Keratinocyte (primary cell): ENCODE results near the gene PPP2R5A. TPM values are rescaled to one million over a fixed set of nuclear protein-coding genes. Genes with fewer than 3 reads are reported as not detected.

ENCODE experiments used
- DNase-seq: peaks from one replicate; pipeline ENCODE4 v3.0.0-alpha.2; 2011; ENCODE audit warnings: low read depth, missing footprints, low spot score
- FAIRE-seq: peaks from 2 replicates; lab custom pipeline; 2011; peaks lifted over from hg19 to GRCh38; lab: Jason Lieb, UNC
- H2AFZ ChIP-seq: 2 replicates; pipeline ENCODE4 v1.6.0; 2012; ENCODE audit warnings: low read length, control low read depth, inconsistent platforms; ENCODE audit not compliant: control insufficient read depth
- H3K27ac ChIP-seq: 2 replicates; pipeline ENCODE4 v1.5.1; 2011; ENCODE audit warnings: low read length; ENCODE audit not compliant: control insufficient read depth, insufficient read depth
- H3K27me3 ChIP-seq: 3 replicates; pipeline ENCODE4 v1.6.0; 2011; ENCODE audit warnings: low read length; ENCODE audit not compliant: control insufficient read depth, insufficient read depth; ENCODE audit errors: extremely low read depth
- H3K36me3 ChIP-seq, 2 experiments: 2 replicates in 1 of 2; 3 replicates in 1 of 2; pipeline ENCODE4 v1.5.1; 2011; ENCODE audit warnings: low read length in 2 of 2, mild to moderate bottlenecking in 1 of 2; ENCODE audit not compliant: control insufficient read depth in 2 of 2, insufficient read depth in 2 of 2; ENCODE audit errors: extremely low read depth in 1 of 2
- H3K4me1 ChIP-seq: 3 replicates; pipeline ENCODE4 v1.5.1; 2011; ENCODE audit warnings: low read length; ENCODE audit not compliant: control insufficient read depth, insufficient read depth; ENCODE audit errors: extremely low read depth
- H3K4me2 ChIP-seq: 3 replicates; pipeline ENCODE4 v1.6.0; 2011; ENCODE audit warnings: low read depth, low read length; ENCODE audit not compliant: control insufficient read depth, insufficient read depth; ENCODE audit errors: extremely low read depth
- H3K4me3 ChIP-seq, 3 experiments: fragments of 200-600 bp in 1 of 3; sonication (generic) in 1 of 3; 2 replicates in 2 of 3; 3 replicates in 1 of 3; pipeline ENCODE4 v1.5.1; 2011 to 2016; ENCODE audit warnings: low read length in 3 of 3, mild to moderate bottlenecking in 3 of 3, control low read depth in 2 of 3, inconsistent platforms in 1 of 3, low read depth in 1 of 3, mixed read lengths in 1 of 3, mixed run types in 1 of 3, moderate library complexity in 1 of 3; ENCODE audit not compliant: control insufficient read depth in 2 of 3, insufficient read depth in 2 of 3; ENCODE audit errors: extremely low read depth in 1 of 3
- H3K79me2 ChIP-seq: 2 replicates; pipeline ENCODE4 v1.6.0; 2012; ENCODE audit warnings: low read length; ENCODE audit not compliant: control insufficient read depth, insufficient read depth
- H3K9ac ChIP-seq: 3 replicates; pipeline ENCODE4 v1.6.0; 2011; ENCODE audit warnings: low read length; ENCODE audit not compliant: control insufficient read depth, insufficient read depth; ENCODE audit errors: extremely low read depth
- H3K9me1 ChIP-seq: 3 replicates; pipeline ENCODE4 v1.6.0; 2011; ENCODE audit warnings: low read length; ENCODE audit not compliant: control insufficient read depth, insufficient read depth; ENCODE audit errors: extremely low read depth
- H3K9me3 ChIP-seq: 2 replicates; pipeline ENCODE4 v1.5.1; 2012; ENCODE audit warnings: low read depth, low read length; ENCODE audit not compliant: control insufficient read depth
- H4K20me1 ChIP-seq: 3 replicates; pipeline ENCODE4 v1.6.0; 2011; ENCODE audit warnings: low read length; ENCODE audit not compliant: control insufficient read depth, insufficient read depth; ENCODE audit errors: extremely low read depth
- CTCF ChIP-seq, 3 experiments: IDR thresholded peaks in 1 of 3; conservative IDR thresholded peaks in 1 of 3; optimal IDR thresholded peaks in 1 of 3; 2 replicates in 2 of 3; 3 replicates in 1 of 3; pipeline versions ENCODE3 to v1.5.1; 2011; ENCODE audit warnings: low read length in 3 of 3, mild to moderate bottlenecking in 3 of 3, moderate library complexity in 2 of 3, control low read depth in 1 of 3, inconsistent platforms in 1 of 3; ENCODE audit not compliant: insufficient read depth in 2 of 3; ENCODE audit errors: extremely low read depth in 1 of 3
- EZH2 ChIP-seq: IDR thresholded peaks from one replicate; pipeline ENCODE4 v1.6.1; 2012; ENCODE audit warnings: inconsistent platforms, mild to moderate bottlenecking, low read length, moderate library complexity
- dilution Hi-C: fragments of 300-500 bp; cut with MboI; formaldehyde crosslinking; loops from one replicate; pipeline ENCODE4 v1.7.0; 2020; ENCODE audit warnings: low sequenced_read_pairs; ENCODE audit not compliant: extremely low pct_ligation_motif_present
- polyA plus RNA-seq, 5 experiments: library from polyadenylated mRNA; depleted of rRNA in 3 of 5; stranded (reverse) in 3 of 5; stranded (forward) in 1 of 5; unstranded in 1 of 5; fragments of >200 nt; gene quantifications; 1 replicate in 1 of 5; 2 replicates in 3 of 5; 3 replicates in 1 of 5; pipeline versions ENCODE4 v1.2.1 to v1.2.3, GENCODE V29; 2011 to 2012; ENCODE audit warnings: missing spikeins in 2 of 5, low read depth in 1 of 5, low replicate concordance in 1 of 5

The PPP2R5A gene
- polyA plus RNA-seq, 1 donor (not counting 4 experiments of a cell fraction or from before 2014, with no cell fraction given): 26.2 TPM

GRCh38 chr1:212329105-212329504 is 43.9 kb downstream of the PPP2R5A start:
- Histone ChIP-seq H3K9me3 (no peaks in the 10 kb centered on the region), H3K27me3 (no peaks in the 10 kb centered on the region), H3K4me3 (no peak overlapping the region), H4K20me1 (no peaks in the 10 kb centered on the region), H3K4me1 (no peaks in the 10 kb centered on the region), H3K9me1 (no peaks in the 10 kb centered on the region), H3K4me2 (no peak overlapping the region), H2AFZ (no peak overlapping the region), H3K9ac (no peak overlapping the region), H3K79me2 (peaks cover 4% of the 10 kb centered on the region), H3K36me3 (peaks cover 0 to 1% of the 10 kb centered on the region in 2 experiments), H3K27ac (no peak overlapping the region)
- FAIRE-seq (no peak), DNase-seq (no peak)
- TF ChIP-seq EZH2: no peak
- TF ChIP-seq CTCF (optimal IDR thresholded peaks at IDR 0.05 in 1 of 3, IDR thresholded peaks at IDR 0.05 in 1 of 3, conservative IDR thresholded peaks at IDR 0.05 in 1 of 3; ENCODE audit: extremely low read depth in 1 of 3, insufficient read depth in 2 of 3, low read length in 3 of 3): no peak
- dilution Hi-C loops: no loop called here

GRCh38 chr1:212341090-212341489 is 55.9 kb downstream of the PPP2R5A start:
- Histone ChIP-seq H3K27ac (no peak overlapping the region), H3K4me2 (no peak overlapping the region), H4K20me1 (no peaks in the 10 kb centered on the region), H3K36me3 (peaks cover 0 to 4% of the 10 kb centered on the region in 2 experiments), H3K27me3 (no peaks in the 10 kb centered on the region), H3K9me3 (no peaks in the 10 kb centered on the region), H2AFZ (no peak overlapping the region), H3K9me1 (no peaks in the 10 kb centered on the region), H3K4me1 (no peaks in the 10 kb centered on the region), H3K4me3 (no peak overlapping the region), H3K9ac (no peak overlapping the region), H3K79me2 (no peaks in the 10 kb centered on the region)
- FAIRE-seq: no peak
- no peak for DNase-seq
- dilution Hi-C loops: no loop called here
- TF ChIP-seq CTCF (optimal IDR thresholded peaks at IDR 0.05 in 1 of 3, IDR thresholded peaks at IDR 0.05 in 1 of 3, conservative IDR thresholded peaks at IDR 0.05 in 1 of 3; ENCODE audit: extremely low read depth in 1 of 3, insufficient read depth in 2 of 3, low read length in 3 of 3): no peak
- TF ChIP-seq EZH2: no peak
